GM23338 (cell line): ENCODE data around the gene PABPC1L. TPM values are rescaled to one million over a fixed set of nuclear protein-coding genes. Genes with fewer than 3 reads are reported as not detected.

ENCODE experiments used
- ATAC-seq: fragments of 200-7000 bp; cut with Tn5 transposase; 3 replicates; pipeline ENCODE4 v1.9.1; 2020
- DNase-seq: peaks from one replicate; pipeline ENCODE4 v3.0.0-alpha.2; 2015; ENCODE audit warnings: low spot score
- H2AFZ ChIP-seq: fragments of 200-600 bp; sonication (generic); 2 replicates; pipeline ENCODE4 v1.8.0; 2016; ENCODE audit warnings: antibody characterized with exemption, mild to moderate bottlenecking, moderate library complexity
- H3F3A ChIP-seq: fragments of 200-600 bp; sonication (generic); replicated peaks from 2 replicates; pipeline ENCODE4 v1.8.0; 2017; ENCODE audit warnings: antibody characterized with exemption, mixed run types, low read depth
- H3K27ac ChIP-seq: fragments of 200-600 bp; sonication (generic); 2 replicates; pipeline ENCODE4 v1.6.1; 2016; ENCODE audit warnings: low read depth
- H3K27me3 ChIP-seq: fragments of 200-600 bp; sonication (generic); 2 replicates; pipeline ENCODE4 v1.8.0; 2016; ENCODE audit warnings: mild to moderate bottlenecking, mixed run types, moderate library complexity; ENCODE audit not compliant: insufficient read depth
- H3K36me3 ChIP-seq: fragments of 200-600 bp; sonication (generic); 2 replicates; pipeline ENCODE4 v1.8.0; 2016; ENCODE audit warnings: mild to moderate bottlenecking; ENCODE audit not compliant: insufficient read depth
- H3K4me1 ChIP-seq: fragments of 200-600 bp; sonication (generic); 2 replicates; pipeline ENCODE4 v1.8.0; 2016; ENCODE audit warnings: mild to moderate bottlenecking, moderate library complexity; ENCODE audit not compliant: insufficient read depth
- H3K4me2 ChIP-seq: fragments of 200-600 bp; sonication (generic); 2 replicates; pipeline ENCODE4 v1.7.1; 2017; ENCODE audit warnings: mixed run types
- H3K4me3 ChIP-seq: fragments of 200-600 bp; sonication (generic); 2 replicates; pipeline ENCODE4 v1.6.1; 2016; ENCODE audit warnings: mixed run types
- H3K79me2 ChIP-seq: fragments of 200-600 bp; sonication (generic); replicated peaks from 2 replicates; pipeline ENCODE4 v1.8.0; 2017; ENCODE audit warnings: mild to moderate bottlenecking; ENCODE audit not compliant: insufficient read depth
- H3K9me2 ChIP-seq: fragments of 200-600 bp; sonication (generic); 2 replicates; pipeline ENCODE4 v1.8.0; 2017; ENCODE audit not compliant: insufficient read depth
- H4K20me1 ChIP-seq: fragments of 200-600 bp; sonication (generic); replicated peaks from 2 replicates; pipeline ENCODE4 v1.8.0; 2017; ENCODE audit warnings: mild to moderate bottlenecking; ENCODE audit not compliant: insufficient read depth
- H3K27ac Mint-ChIP-seq: 2 replicates; pipeline ENCODE4 v1.8.0; 2020; ENCODE audit warnings: inconsistent platforms, mild to moderate bottlenecking, moderate library complexity, mixed read lengths
- H3K27me3 Mint-ChIP-seq: 3 replicates; pipeline ENCODE4 v1.8.0; 2022; ENCODE audit warnings: low read depth, mild to moderate bottlenecking, moderate library complexity, mixed read lengths, inconsistent platforms; ENCODE audit not compliant: insufficient read depth, poor library complexity
- H3K36me3 Mint-ChIP-seq: 3 replicates; pipeline ENCODE4 v1.8.0; 2021; ENCODE audit warnings: low read depth, mild to moderate bottlenecking, inconsistent platforms, moderate library complexity, mixed read lengths
- H3K4me1 Mint-ChIP-seq: 3 replicates; pipeline ENCODE4 v1.8.0; 2020; ENCODE audit warnings: mild to moderate bottlenecking, inconsistent platforms, mixed read lengths
- H3K4me3 Mint-ChIP-seq: 3 replicates; pipeline ENCODE4 v1.8.0; 2021; ENCODE audit warnings: moderate library complexity, mild to moderate bottlenecking, inconsistent platforms, mixed read lengths
- H3K9me3 Mint-ChIP-seq: 3 replicates; pipeline ENCODE4 v1.8.0; 2020; ENCODE audit warnings: moderate library complexity, mild to moderate bottlenecking, inconsistent platforms, mixed read lengths
- CREB1 ChIP-seq: fragments of 250-450 bp; sonication (Bioruptor Pico); IDR thresholded peaks from 2 replicates; pipeline ENCODE4 v1.5.0; 2020; ENCODE audit warnings: low read depth, mild to moderate bottlenecking, moderate library complexity
- EZH2 ChIP-seq: fragments of 200-600 bp; sonication (generic); IDR thresholded peaks from one replicate; pipeline ENCODE4 v1.8.0; 2017; ENCODE audit warnings: antibody characterized with exemption, mild to moderate bottlenecking, low read depth; ENCODE audit not compliant: unreplicated experiment
- EZH2phosphoT487 ChIP-seq: fragments of 200-600 bp; sonication (generic); IDR thresholded peaks from one replicate; pipeline ENCODE4 v1.8.1; 2018; ENCODE audit warnings: antibody characterized with exemption; ENCODE audit not compliant: unreplicated experiment
- JUNB ChIP-seq: IDR thresholded peaks from one replicate; pipeline ENCODE4 v1.6.1; 2016; ENCODE audit warnings: antibody characterized with exemption; ENCODE audit not compliant: unreplicated experiment
- NANOG ChIP-seq: IDR thresholded peaks from 2 replicates; pipeline ENCODE4 v1.6.1; 2016; ENCODE audit warnings: antibody characterized with exemption, borderline replicate concordance
- POLR2AphosphoS5 ChIP-seq: IDR thresholded peaks from 2 replicates; pipeline ENCODE4 v1.6.1; 2016; ENCODE audit warnings: antibody characterized with exemption, low read depth
- STAT1 ChIP-seq: IDR thresholded peaks from one replicate; pipeline ENCODE4 v1.6.1; 2016; ENCODE audit warnings: antibody characterized with exemption; ENCODE audit not compliant: unreplicated experiment
- ZNF114 ChIP-seq: fragments of 250-450 bp; sonication (Bioruptor Pico); IDR thresholded peaks from 2 replicates; pipeline ENCODE4 v1.5.0; 2020; ENCODE audit warnings: mild to moderate bottlenecking, moderate library complexity
- ZNF331 ChIP-seq: fragments of 250-450 bp; sonication (Bioruptor Pico); IDR thresholded peaks from 2 replicates; pipeline ENCODE4 v1.5.0; 2020; ENCODE audit warnings: low read depth, mild to moderate bottlenecking, moderate library complexity
- ZNF462 ChIP-seq: fragments of 250-450 bp; sonication (Bioruptor Pico); IDR thresholded peaks from 2 replicates; pipeline ENCODE4 v1.5.0; 2020; ENCODE audit warnings: mild to moderate bottlenecking, moderate library complexity
- polyA plus RNA-seq: library from polyadenylated mRNA; unstranded; fragments of >200 nt; fragmentation: Nextera tagmentation; extraction: Ambion mirVana; gene quantifications from 2 replicates; pipeline ENCODE4 v1.2.1, GENCODE V29; 2016
- total RNA-seq: library from RNA; depleted of rRNA; stranded (reverse); fragments of >200 nt; shearing (Covaris generic); gene quantifications from 2 replicates; pipeline ENCODE4 v1.2.3, GENCODE V29; 2014
- TF ChIP-seq, protein P1 (sequence below): IDR thresholded peaks from 2 replicates; pipeline ENCODE4 v1.6.1; 2016; ENCODE audit warnings: antibody characterized with exemption
- TF ChIP-seq, protein P2 (sequence below), 2 experiments: fragments of 200-600 bp in 1 of 2; sonication (generic) in 1 of 2; conservative IDR thresholded peaks; 2 replicates each; pipeline versions ENCODE4 v1.5.1 to v1.6.1; 2016 to 2017; ENCODE audit warnings: antibody characterized with exemption in 2 of 2, low read depth in 2 of 2, mild to moderate bottlenecking in 2 of 2, moderate library complexity in 1 of 2
- TF ChIP-seq, protein P3 (sequence below): IDR thresholded peaks from one replicate; pipeline ENCODE4 v1.6.1; 2018; ENCODE audit warnings: antibody characterized with exemption; ENCODE audit not compliant: unreplicated experiment

The PABPC1L gene
- total and polyA plus RNA-seq, 2 experiments from 2014 or later, result 44.4 to 49.1 TPM

DNA sequence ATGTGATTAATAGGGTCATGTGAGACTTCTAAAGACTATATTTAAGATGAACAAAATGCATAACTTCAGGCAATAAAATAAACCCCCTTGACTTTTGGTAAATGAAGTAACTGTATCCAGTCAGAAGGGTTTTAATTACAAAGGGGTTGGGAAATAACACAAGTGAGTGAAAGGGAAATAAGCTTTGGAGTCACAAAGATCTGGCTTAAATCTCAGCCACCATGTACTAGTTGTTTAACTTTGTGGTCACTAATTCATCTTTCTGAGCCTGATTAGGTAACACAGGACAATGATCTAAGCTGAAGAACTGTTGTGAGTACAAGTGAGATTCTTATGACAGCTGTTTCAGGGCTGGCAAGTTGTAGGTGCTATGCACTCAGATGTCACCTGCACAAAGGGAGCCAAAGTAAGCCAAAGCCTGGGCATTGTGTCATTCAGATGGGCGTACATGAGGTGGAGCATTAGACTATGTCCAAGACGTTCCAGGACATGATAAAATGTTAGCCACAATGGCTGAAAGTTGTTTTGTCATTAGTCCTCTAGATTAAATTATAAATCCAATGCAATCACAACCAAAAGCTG is 36.5 kb downstream of the PABPC1L start:
- H3K4me1 ChIP-seq, result no peaks in the 10 kb centered on the region

More for the DNA sequence above, 36.5 kb downstream of the PABPC1L start:
- H3K4me2 ChIP-seq, result no peak overlapping the region
- TF ChIP-seq JUNB, result no peak
- TF ChIP-seq, protein P1, sequence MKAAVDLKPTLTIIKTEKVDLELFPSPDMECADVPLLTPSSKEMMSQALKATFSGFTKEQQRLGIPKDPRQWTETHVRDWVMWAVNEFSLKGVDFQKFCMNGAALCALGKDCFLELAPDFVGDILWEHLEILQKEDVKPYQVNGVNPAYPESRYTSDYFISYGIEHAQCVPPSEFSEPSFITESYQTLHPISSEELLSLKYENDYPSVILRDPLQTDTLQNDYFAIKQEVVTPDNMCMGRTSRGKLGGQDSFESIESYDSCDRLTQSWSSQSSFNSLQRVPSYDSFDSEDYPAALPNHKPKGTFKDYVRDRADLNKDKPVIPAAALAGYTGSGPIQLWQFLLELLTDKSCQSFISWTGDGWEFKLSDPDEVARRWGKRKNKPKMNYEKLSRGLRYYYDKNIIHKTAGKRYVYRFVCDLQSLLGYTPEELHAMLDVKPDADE, result no peak
- TF ChIP-seq ZNF462 (CRISPR knock-in tag), result no peak
- TF ChIP-seq EZH2phosphoT487, result no peak
- TF ChIP-seq, protein P2, sequence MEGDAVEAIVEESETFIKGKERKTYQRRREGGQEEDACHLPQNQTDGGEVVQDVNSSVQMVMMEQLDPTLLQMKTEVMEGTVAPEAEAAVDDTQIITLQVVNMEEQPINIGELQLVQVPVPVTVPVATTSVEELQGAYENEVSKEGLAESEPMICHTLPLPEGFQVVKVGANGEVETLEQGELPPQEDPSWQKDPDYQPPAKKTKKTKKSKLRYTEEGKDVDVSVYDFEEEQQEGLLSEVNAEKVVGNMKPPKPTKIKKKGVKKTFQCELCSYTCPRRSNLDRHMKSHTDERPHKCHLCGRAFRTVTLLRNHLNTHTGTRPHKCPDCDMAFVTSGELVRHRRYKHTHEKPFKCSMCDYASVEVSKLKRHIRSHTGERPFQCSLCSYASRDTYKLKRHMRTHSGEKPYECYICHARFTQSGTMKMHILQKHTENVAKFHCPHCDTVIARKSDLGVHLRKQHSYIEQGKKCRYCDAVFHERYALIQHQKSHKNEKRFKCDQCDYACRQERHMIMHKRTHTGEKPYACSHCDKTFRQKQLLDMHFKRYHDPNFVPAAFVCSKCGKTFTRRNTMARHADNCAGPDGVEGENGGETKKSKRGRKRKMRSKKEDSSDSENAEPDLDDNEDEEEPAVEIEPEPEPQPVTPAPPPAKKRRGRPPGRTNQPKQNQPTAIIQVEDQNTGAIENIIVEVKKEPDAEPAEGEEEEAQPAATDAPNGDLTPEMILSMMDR (conservative IDR thresholded peaks at IDR 0.05; ENCODE audit: low read depth in 2 of 2), result no peak
- no peak for TF ChIP-seq STAT1
- TF ChIP-seq ZNF114, result no peak
- TF ChIP-seq, protein P3, sequence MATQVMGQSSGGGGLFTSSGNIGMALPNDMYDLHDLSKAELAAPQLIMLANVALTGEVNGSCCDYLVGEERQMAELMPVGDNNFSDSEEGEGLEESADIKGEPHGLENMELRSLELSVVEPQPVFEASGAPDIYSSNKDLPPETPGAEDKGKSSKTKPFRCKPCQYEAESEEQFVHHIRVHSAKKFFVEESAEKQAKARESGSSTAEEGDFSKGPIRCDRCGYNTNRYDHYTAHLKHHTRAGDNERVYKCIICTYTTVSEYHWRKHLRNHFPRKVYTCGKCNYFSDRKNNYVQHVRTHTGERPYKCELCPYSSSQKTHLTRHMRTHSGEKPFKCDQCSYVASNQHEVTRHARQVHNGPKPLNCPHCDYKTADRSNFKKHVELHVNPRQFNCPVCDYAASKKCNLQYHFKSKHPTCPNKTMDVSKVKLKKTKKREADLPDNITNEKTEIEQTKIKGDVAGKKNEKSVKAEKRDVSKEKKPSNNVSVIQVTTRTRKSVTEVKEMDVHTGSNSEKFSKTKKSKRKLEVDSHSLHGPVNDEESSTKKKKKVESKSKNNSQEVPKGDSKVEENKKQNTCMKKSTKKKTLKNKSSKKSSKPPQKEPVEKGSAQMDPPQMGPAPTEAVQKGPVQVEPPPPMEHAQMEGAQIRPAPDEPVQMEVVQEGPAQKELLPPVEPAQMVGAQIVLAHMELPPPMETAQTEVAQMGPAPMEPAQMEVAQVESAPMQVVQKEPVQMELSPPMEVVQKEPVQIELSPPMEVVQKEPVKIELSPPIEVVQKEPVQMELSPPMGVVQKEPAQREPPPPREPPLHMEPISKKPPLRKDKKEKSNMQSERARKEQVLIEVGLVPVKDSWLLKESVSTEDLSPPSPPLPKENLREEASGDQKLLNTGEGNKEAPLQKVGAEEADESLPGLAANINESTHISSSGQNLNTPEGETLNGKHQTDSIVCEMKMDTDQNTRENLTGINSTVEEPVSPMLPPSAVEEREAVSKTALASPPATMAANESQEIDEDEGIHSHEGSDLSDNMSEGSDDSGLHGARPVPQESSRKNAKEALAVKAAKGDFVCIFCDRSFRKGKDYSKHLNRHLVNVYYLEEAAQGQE, result no peak
- no peak for TF ChIP-seq EZH2
- no peak for TF ChIP-seq CREB1
- TF ChIP-seq ZNF331, result no peak
- TF ChIP-seq NANOG, result no peak
- no peak for TF ChIP-seq POLR2AphosphoS5
- H3K27me3 ChIP-seq, result no peaks in the 10 kb centered on the region
- no peaks in the 10 kb centered on the region for H3K9me2 ChIP-seq
- no peak overlapping the region for H3K27ac ChIP-seq
- no peaks in the 10 kb centered on the region for H3K27me3 Mint-ChIP-seq
- no peak overlapping the region for H3K27ac Mint-ChIP-seq
- no peak overlapping the region for H2AFZ ChIP-seq
- H3K9me3 Mint-ChIP-seq, result no peaks in the 10 kb centered on the region
- ATAC-seq (no peak), DNase-seq (no peak)
- peaks cover 21% of the 10 kb centered on the region for H4K20me1 ChIP-seq
- H3K36me3 Mint-ChIP-seq, result peaks cover 75% of the 10 kb centered on the region
- peaks cover 37% of the 10 kb centered on the region for H3K36me3 ChIP-seq
- peaks cover 7% of the 10 kb centered on the region; the same call in 1 of the 2 replicates for H3F3A ChIP-seq
- no peaks in the 10 kb centered on the region for H3K79me2 ChIP-seq
- H3K4me1 Mint-ChIP-seq, result no peaks in the 10 kb centered on the region
- no peak overlapping the region for H3K4me3 ChIP-seq
- H3K4me3 Mint-ChIP-seq, result no peak overlapping the region
